GM18517 (cell line): ENCODE results near the gene ADAM33.

Experiments
- ATAC-seq: cut with Tn5 transposase; IDR thresholded peaks from one replicate; pipeline ENCODE4 v1.9.1; 2021; ENCODE audit warnings: mild to moderate bottlenecking, moderate library complexity; ENCODE audit not compliant: unreplicated experiment

The ADAM33 gene

DNA sequence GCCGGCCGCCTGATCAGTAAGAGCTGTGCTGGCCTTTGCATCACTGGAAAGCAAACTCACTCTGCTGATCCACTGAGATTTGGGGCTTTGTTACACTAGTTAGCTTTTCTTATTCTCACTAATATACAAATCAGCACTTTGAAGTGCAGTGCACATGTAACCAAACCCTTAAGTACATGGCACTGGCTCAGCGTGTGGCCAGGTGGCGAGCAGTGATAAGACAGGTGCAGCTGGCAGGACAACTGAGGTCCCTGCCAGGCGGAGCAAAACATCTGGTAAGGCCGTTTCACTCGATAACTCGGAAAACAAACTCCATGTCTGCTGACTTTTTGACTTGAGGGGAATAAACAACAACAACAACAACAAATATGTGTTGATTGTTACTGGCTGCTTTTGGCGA lies 29.6 kb downstream of the ADAM33 start:
- ATAC-seq = no peak

DNA sequence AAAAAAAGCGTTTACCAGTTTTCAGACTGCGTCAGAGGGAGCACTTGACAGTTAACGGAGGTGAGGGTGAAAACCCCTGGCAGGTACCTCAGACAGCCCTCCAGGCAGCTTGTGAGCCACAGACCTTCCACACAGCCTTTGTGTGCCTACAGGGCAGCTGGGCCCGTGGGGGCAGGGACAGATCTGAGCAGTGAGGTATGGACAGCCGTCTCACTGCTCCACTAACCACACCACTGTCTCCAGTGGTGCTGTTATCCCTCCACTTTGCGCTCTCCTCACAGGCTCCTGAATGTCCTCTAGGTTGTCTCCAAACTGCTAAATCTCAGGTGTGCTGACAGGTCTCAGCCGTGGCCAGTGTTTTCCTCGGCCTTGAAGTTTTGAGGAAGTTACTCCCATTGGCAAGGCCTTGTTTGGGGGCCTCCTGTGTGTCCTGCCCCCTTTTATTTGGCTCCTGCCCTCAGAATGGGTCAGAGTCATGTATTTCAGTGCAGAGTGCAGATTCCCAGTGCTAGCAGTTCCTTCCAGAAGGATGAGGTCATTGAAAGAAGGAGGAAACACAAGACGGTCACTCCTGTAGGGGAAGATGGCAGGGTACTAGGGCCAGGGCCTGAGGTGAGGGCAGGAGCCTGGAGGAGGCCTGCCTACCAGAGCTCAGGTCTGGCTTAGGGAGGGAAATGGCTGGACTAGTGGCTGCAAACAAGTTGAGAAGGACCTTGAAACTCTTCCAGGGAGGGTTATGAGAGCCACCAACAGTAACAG lies 30.4 kb downstream of the ADAM33 start:
- ATAC-seq = no peak

DNA sequence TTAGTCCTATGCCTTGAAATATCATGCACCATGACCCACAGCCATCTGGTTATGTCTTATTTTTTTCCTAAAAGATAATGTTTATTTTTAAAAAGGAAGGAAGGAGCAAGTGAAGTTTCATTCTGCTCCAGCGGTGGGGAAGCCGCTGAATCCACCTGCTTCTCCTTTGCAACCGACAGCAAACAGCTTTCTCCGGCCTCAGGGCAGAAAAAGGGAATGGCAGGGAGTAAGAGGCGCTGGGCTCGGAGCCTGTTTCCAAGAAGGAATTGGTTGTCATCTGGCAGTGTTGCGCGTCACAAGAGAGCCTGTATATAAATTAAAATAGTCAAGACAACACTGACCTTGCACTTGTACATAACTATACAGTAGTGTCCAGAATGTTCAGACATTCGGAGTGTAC lies 32.9 kb downstream of the ADAM33 start:
- ATAC-seq = no peak

DNA sequence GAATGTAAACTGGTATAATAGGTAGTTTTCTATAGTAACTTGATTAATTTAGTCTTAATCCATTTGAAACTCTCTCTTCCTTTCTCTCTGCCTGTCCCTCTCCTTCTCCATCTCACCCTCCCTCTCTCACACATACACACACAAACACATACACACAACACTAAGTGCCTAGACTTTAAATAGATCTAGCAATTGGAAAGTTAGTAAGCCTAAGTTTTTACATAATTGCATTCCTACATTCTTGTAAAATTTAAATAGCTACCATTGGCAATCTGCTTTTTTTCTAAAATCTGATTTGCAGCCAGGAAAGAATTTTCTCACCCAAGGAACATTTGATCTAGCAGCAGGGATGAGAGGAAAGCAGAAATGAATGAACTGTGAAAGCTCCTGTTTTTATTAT lies 34.3 kb downstream of the ADAM33 start:
- ATAC-seq = no peak

DNA sequence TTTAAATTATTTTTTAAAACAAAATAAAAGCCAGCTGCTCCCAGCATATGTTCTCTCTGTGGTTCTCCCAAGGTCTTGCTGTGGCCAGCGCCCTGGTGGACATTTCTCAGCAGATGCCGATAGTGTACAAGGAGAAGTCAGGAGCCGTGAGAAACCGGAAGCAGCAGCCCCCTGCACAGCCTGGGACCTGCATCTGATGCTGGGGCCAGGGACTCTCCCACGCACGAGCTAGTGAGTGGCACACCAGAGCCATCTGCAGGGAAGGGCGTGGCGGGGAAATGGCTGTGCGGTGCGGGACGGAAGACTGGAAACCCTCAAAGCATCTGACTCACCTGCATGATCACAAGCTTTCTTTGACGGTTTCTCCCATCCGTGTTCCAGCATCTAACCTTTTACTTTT lies 35.2 kb downstream of the ADAM33 start:
- ATAC-seq = no peak

DNA sequence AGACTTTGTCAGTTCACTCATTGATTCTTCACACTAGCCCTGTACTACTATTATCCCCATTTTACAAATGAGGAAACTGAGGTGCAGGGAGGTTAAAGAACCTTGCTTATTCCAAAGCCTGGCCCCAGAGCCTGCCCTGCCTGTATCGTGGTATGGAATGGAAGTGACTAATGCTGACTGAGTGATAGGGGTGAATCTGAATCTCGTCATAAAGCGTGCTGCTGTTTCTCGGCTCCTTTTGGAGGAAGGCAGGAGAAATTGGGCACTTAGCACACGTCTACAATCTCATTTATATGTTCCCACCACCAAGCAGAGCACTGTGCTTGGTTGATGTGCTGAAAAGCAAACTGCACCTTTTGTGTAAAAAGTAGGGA lies 35.8 kb downstream of the ADAM33 start:
- no peak for ATAC-seq

DNA sequence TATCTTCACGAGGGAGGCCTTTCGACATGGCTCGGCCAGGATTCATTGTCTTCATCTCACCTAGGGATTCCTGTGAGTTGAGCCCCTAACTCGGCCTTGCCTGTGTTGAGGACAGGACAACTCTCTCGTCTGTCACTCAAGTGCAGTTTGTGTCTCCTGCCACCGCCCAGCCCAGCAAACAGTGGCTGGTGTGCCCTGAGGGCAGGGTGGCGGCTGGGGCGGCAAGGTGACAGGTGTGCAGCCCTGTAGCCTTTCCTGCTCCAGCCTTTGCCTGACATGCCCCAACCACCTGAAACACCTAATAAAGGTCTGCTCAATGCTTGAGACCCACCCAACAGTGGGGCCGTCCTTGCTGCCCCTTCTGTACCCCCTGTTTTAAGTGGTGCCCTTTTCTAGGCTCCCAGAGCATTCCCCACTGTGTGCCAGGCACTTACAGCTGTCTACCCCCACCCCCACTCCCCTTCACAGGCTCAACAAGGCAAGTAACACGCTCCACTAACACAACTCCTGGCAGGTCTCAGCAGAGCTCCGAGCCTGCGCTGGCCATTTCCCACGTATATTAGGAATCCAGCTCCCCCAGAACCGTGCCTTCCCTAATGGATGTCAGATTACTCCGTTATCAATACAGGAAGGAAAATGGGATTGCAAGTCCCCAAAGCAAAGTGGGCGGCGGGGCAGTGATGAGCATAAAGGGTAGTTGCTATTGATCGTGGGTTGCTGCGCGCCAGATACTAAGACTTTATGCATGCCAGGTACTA lies 36.3 kb downstream of the ADAM33 start:
- ATAC-seq = no peak

DNA sequence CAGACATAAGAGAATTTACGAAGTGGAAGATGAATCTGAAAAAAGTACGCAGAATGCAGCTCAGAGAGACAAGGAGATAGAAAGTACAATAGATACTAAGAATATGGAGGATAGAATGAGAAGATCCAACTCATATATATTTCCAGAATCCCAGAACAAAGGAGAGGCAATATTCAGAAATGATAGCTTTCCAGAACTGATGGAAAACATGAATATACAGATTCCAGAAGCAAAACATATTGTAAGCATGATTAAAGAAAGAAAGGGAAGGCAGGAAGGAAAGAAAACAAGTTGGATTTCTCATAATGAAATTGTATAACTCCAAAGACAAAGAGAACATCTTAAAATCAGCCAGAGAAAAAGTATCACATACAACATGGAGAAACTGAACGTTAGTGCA lies 41.6 kb downstream of the ADAM33 start:
- no peak for ATAC-seq

DNA sequence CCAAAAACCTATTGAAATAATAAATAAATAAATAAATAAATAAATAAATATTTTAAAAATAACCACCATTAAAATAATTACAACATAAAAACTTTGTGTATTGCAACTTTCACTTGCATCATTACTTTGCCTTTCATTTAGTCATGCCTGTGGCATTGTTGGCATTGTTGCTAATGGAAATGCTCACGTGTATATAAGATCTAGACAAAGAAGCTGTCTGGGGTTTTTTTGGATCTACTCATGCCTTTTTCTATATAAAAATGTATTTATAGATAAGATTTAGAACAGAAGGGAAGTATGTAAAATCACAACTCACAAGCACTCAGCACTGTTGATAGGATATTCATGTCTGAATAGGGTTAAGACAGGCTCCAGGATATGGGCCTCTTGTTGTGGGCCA lies 46.5 kb downstream of the ADAM33 start:
- ATAC-seq = no peak

DNA sequence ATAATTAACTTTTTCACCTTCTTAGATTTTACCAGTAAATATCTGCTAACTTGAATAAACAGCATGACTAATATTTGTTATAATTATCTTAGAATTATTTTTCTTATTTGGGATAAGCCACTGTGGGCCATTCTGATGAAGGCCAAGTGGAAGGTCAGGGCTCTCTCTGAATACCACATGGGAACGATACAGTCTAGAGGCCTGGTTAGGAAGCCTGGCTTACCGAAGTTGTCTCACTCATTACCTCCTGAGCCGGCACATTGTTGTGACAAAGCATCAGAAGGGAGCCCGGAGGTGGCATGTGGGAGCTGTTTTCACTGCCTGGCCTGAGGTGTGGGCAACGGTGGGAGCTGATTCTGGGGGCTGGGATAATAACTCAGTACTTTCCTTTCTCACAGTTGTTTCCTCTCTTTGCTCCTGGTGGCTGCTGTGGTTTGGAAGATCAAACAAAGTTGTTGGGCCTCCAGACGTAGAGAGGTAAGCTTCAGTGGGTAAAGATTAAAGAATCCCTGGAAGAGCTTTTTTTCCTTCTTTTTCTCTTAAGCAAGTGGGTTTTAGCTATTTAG lies 47.8 kb downstream of the ADAM33 start:
- ATAC-seq = no peak

DNA sequence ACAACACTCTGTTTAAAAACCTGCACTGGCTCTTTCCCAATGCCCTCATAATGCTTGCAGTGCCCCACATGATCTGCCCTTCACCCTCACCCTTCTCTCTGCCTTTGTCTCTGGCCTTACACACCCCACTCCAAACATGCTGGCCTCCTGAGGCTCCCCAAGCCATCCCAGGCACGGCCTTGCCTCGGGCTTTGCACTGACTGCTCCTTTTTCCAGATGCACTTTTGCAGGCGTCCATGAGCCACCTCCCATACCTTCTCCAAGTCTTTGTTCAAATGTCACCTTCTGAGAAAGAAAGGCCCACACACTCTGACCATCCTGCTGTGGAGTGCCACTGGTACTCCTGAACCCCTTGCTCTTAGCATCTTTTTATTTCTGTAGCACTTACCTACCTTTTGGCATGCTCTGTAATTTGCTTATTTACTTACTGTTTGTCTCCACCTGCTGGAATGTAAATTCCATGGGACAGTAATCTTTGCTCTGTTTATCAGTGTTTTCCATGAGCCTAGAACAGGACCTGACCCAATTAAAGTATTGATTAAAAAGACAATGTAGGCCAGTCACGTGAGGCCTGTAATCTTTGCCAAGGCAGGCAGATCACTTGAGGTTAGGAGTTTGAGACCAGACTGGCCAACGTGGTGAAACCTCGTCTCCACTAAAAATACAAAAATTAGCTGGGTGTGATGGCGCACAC lies 49.4 kb downstream of the ADAM33 start:
- no peak for ATAC-seq

DNA sequence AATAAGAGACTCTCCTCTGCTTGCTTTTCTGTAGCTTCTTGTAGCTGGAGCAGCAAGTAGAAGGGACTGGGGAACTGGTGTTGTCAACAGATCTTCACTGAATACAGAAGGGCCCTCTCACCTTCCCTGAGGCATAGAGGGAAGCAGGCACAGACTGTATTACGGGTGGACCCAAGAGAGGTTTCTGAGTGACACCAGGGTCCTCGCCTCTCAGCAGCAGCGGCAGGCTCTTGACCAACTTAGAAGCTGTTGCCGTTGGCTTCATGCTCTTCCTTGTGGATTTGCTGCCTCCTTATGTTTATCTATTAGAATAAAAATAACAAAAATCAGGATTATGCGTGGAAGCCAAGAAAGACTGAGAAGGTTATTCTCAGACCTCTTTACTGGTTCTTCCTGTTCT lies 50.3 kb downstream of the ADAM33 start:
- ATAC-seq = no peak

DNA sequence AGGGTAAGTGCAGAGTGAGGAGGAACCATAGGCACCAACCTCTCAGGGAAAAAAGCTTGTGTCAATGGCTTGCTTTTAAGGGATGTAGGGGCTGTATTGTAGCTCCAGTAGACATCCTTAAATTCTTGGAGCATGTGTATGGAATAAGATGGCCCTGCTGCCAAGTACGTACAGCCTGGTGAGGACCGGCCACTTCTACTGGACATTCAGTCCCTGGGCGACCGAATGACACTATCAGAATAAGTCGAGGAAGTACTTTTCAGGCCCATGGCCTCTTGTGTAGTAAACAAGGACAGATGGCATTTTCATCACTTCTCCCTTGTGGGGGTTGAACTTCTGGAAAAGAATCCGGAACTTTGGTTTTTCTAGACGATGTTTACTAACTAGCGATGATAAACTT lies 51.4 kb downstream of the ADAM33 start:
- no peak for ATAC-seq

DNA sequence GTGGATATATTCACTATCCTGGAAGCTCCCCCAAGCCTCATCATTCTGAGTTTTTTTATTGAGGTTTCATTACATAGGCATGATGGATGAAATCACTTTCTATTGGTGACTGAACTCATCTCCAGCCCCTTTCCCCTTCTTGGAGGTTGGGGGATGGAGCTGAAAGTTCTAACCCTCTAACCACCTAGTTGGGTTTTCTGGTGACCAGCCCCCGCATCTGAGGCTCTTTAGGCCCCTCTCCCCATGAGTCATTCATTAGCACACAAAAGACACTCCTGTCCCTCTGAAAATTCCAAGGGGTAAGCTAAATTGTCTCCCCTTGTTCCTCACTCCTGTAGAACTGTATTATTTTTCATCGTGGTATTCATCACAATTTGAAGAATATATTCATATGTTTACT lies 51.9 kb downstream of the ADAM33 start:
- ATAC-seq = no peak

DNA sequence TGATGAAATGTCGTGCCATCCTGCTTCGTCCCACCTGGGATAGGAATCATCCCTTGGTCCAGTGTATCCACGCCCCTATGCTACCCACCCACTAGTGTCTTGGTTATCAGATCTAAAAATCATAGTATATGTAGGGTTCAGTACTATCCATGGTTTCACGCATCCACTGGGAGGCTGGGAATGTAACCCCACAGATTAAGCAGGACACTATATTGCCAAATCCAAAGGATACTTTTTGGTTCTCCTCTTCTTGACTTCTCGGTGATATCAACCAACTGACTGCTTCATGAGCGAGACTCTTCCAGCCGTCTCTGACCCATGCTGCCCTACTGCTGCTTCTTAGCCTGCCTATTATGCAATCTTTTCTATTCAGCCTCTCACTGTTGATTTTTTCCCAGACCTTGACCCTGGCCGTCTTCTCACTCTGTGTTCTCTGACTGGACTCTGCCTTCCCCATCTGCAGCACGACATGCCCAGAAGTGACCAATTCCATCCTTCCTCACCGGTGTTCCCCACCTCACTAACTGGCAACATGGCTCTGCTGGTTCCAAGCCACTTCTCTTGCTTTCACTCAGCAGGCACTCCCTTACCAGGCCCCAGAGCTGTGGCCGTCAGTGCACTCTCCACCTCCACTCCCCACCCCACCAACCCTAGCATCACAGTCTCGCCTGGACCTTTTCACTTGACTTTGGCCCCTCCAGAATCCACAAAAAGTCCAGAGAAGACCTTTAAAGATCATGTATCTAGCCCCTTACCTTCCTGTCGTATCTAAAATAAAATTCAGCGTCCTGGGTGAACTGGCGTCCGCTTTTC lies 53.1 kb downstream of the ADAM33 start:
- ATAC-seq = no peak

DNA sequence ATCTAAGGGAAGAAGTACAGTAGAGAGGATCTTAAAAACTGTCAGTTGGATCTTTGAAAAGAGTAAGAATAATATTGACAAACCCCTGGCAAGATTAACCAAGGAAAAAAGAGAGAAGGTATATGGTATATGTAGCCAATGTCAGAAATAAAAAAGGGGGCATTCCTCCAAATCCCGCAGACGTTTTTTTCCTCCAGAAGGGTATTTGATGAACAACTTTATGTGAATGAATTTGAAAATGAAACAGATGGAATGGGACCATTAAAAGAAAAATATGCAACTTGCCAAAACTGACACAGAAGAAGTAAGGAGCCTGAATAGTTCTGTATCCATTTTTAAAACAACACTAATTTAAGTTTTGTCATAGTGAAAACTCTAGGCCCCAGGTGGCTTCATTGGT lies 54.3 kb downstream of the ADAM33 start:
- ATAC-seq = no peak

DNA sequence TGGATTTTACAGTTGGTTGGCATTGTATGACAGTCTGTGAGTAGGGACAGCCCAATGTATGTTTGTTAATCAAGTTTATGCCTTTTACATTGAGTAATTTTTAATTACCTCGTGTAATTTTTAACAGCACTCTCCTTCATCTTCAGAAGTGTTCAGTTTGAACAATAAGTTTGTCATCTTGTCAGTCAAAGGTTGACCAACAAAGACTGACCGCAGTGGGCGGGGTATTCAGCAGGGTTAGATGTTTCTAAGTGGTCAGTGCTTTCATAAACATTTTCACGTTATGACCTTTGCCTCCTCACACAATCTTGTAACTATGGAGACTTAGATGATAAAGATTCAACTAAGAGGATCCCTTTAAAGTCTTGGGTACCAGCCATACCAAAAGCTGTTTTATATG lies 59.4 kb downstream of the ADAM33 start:
- ATAC-seq = no peak

DNA sequence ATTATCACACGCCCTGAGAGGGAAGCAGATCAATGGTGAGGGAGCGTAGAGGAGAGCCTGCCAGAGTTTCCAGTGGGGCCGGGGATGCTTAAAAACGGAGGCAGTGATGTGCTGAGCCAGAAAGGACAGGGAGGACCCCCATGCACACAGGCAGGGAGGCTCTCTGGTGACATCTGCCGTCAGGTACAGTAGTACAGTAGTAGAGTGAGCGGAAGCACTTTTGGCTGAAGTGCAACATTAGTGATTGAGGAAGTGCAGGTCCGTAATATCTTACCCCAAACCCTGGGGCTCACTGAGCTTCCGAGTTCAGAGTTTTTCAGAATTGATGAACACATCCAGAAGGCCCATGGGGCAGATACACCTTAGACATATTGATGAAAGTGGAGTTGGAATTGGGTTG lies 60.7 kb downstream of the ADAM33 start:
- ATAC-seq = no peak
